GM19397 (cell line): ENCODE measurements around the gene HSD17B11.
"Not testable (repeated sequence)": the region's sequence is repeated elsewhere in the genome, so short reads cannot be mapped to it uniquely, and the experiment has no call there.

Experiments used
- ATAC-seq: cut with Tn5 transposase; IDR thresholded peaks from one replicate; pipeline ENCODE4 v1.9.1; 2021; ENCODE audit warnings: mild to moderate bottlenecking, moderate library complexity; ENCODE audit not compliant: unreplicated experiment

The HSD17B11 gene

DNA sequence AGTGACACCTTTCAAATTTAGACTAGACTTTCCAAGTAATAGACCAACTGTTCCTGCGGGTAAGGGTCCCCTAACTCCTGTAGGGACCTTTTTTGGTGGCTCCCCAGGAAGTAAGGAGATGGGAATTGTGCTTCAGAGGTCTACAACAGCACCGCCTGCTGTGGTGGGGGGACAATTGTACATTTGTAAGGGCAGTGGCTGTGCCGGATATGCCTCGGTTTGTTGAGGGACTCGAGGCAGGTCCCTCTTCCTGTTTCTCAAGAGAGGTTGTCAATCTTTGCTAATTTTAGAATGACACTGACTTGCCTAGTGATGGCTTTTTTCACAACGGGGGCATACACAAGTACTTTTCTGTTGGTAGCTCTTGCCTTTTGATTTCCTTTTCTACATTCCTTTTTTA lies 15.5 kb upstream of the HSD17B11 start:
- ATAC-seq, result peak; percentile 58

DNA sequence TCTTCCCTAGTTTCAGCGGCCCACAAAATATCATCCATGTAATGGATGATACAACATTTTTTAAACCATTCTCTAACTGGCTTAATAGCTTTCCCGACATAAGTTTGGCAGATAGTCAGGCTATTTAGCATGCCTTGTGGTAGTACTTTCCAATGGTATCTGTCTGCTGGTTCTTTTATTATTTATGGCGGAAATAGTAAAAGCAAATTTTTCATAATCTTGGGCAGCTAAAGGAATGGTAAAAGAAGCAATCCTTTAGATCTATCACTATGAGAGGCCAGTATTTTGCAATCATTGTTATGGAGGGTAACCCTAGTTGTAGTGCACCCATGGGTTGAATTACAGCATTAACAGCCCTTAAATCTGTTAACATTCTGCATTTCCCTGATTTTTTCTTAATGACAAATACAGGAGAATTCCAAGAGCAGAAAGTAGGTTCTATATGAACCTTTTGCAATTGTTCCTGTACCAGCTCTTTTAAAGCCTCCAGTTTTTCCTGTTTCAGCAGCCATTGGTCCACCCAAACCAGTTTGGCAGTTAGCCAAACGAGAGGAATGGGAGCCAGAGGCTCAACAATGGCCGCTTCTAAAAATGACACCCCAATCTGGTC lies 14.3 kb upstream of the HSD17B11 start:
- no peak for ATAC-seq

DNA sequence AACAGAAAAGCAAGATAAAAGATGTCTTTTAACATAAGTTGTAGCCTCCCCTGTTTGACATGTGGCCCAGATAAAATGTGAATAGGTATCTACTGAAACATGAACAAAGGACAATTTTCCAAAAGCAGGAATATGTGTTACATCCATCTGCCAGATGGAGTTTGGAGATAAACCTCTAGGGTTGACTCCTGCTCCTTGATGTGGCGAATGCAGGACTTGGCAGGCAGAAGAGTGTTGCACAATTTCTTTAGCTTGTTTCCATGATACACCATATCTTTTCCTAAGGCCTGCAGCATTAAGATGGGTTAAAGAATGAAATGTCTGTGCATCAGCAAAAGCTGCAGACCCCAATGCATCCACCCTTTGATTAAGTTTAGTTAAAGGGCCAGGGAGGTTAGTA lies 12.7 kb upstream of the HSD17B11 start:
- not testable (repeated sequence) for ATAC-seq

DNA sequence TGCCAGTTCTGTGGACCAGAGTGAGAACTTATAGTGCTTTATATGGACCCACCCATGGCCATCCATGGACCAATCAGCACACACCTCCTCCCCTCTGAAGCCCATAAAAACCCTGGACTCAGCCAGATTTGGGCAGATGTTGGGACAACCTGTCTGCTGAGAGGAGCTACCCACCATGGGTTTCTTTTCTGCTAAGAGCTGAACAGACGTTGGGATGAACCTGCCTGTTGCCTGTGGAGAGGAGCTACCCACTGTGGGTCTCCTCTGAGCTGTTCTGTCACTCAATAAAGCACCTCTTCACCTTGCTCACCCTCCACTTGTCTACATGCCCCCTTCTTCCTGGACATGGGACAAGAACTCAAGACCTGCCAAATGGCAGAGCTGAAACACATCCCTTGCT lies 9.0 kb upstream of the HSD17B11 start:
- no peak for ATAC-seq

DNA sequence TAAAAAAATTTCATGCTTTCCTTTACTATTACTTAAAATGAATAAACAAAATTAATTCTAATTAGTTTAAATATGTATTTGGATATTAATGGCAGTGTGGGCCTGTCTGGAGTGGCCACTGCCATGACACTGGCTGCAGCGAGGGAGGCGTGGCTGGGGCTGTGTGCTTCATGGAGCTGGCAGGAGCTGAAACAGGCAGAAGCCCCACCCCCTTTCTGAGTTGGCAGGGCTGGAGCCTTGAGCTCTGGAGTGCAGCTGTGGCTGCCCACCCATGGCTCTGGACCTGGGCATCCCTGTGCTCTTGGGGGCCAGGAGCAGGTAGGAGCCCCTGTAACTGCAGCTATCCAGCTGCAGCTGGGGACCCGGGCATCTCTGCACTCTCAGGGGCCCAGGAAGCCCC lies 8.2 kb upstream of the HSD17B11 start:
- ATAC-seq, result no peak

DNA sequence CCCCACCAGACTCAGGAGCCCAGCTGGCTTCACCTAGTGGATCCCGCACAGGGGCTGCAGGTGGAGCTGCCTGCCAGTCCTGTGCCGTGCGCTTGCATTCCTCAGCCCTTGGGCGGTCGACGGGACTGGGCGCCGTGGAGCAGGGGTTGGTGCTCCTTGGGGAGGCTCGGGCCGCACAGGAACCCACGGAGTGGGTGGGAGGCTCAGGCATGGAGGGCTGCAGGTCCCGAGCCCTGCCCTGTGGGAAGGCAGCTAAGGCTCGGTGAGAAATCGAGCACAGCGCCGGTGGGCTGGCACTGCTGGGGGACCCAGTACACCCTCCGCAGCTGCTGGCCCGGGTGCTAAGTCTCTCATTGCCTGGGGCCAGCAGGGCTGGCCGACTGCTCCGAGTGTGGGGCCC lies 4.9 kb upstream of the HSD17B11 start:
- ATAC-seq, result not testable (repeated sequence)

DNA sequence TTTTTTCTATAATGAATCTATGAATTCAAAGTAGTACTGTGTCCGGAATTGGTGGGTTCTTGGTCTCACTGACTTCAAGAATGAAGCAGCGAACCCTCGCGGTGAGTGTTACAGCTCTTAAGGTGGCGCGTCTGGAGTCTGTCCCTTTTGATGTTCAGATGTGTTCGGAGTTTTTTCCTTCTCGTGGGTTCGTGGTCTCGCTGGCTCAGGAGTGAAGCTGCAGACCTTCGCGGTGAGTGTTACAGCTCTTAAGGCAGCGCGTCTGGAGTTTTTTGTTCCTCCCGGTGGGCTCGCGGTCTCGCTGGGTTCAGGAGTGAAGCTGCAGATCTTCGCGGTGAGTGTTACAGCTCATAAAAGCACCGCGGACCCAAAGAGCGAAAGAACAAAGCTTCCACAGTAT lies 4.1 kb upstream of the HSD17B11 start:
- not testable (repeated sequence) for ATAC-seq

DNA sequence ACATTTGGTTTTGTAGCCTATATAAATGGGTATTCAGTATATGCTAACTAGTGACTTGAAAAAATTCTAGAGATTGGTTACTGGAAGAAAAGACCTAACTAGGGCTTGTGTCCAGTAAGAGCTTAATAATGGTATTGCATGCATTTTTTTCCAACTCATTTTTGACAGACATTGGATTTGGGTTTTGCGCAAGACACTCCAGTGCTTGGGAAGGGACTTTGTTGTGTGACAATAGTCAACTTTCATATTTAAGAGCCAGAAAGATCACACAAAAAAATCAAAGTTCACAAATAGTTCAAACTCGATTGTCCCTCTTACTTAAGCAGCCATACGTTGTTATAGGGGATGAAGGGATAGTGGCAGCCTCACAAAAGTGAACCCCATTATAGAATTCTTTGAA lies 1.2 kb upstream of the HSD17B11 start:
- no peak for ATAC-seq

DNA sequence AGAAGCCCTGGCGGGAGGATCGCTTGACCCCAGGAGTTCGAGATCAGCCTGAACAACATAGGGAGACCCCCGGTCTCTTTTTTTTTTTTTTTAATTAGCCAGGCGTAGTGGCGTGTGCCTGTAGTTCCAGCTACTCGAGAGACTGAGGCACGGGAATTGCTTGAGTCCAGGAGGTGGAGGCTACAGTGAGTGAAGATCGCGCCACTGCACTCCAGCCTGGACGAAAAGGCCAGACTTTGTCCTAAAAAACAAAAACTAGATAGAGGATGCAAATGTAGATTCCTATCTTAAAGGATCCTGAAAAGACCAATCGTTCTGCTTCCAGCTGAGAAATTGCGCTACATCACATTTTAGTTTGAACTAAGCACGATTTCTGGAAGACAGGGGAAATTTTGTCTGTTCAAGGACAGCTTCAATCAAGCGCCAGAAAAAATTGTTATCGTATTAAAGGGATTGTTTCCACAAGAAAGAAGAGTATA lies 627 bp upstream of the HSD17B11 start:
- ATAC-seq, result peak; percentile 5

DNA sequence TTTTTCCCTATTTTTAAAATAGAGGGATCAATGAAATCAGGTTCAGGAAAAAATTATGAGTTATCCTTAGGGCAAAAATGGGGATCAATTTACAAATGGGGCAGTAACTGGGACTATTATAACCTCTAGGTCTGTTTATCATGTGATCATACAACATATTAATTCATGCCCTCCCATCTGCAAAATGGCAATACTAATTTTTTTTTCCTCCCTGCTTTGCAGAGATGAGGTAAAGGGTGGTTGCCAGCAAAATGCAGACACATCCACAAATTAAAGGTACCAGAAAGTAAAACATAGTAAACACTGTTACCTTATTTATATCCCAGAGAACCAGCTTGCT lies 467 bp downstream of the HSD17B11 start:
- no peak for ATAC-seq

DNA sequence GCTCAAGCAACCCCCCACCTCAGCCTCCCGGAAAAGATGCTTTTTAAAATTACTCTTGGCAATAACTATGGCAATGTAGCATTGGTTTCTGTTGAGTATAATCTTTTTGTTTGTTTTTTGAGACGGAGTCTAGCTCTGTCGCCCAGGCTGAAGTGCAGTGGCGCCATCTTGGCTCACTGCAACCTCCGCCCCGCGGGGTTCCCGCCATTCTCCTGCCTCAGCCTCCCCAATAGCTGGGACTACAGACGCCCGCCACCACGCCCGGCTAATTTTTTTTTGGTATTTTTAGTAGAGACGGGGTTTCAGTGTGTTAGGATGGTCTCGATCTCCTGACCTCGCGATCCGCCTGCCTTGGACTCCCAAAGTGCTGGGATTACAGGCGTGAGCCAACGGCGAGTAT lies 933 bp downstream of the HSD17B11 start:
- ATAC-seq, result not testable (repeated sequence)

DNA sequence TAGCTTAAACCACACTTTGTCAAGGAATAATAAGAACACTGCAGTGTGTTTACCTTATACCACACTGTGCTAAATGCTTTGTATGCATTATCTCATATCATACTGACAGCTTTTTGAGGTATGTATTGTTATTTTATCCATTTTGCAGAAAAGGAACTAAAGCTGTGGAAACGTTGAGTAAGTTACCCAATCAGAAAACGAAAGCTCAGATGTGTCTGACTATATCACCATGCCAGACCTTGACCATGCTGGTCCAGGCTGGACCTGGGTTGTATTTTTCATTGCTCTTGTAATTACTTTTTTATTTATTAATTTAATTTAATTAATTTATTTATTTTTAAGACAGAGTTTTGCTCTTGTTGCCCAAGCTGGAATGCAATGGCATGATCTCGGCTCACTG lies 2.1 kb downstream of the HSD17B11 start:
- no peak for ATAC-seq

DNA sequence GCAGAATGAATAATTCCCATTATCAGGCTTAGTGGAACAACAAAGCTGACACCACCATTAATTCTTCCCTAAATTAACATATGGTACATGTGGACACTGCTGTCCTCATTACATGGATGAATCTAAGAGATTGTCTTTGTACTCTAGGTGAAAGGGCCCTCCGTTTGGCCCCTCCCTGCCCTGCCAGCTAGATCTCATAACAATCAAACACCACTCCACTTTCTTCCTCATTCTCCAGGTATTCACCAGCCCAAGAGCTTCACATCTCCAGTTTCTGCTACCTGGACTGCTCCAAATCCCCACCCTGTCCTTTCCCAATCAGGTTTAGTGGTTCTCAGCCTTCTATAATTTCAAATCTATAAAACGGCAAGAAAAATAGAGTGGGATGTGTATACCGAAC lies 3.8 kb downstream of the HSD17B11 start:
- ATAC-seq, result no peak

DNA sequence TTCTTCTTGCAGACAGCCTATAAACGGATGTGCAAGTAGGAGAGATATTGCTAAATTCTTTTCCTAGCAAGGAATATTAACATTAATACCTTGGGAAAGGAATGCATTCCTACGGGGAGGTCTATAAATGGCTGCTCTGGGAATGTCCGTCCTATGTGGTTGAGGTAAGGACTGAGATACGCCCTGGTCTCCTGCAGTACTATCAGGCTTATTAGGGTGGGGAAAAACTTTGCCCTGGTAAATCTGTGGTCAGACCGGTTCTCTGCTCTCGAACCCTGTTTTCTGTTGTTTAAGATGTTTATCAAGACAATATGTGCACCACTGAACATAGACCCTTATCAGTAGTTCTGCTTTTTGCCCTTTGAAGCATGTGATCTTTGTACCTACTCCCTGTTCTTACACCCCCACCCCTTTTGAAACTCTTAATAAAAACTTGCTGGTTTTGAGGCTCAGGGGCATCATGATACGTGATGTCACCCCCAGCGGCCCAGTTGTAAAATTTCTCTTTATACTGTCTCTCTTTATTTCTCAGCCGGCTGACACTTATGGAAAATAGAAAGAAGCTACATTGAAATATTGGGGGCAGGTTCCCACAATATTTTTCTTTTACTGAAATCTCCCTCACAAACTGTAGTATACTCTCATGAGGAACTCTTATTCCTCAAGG lies 6.4 kb downstream of the HSD17B11 start:
- not testable (repeated sequence) for ATAC-seq

DNA sequence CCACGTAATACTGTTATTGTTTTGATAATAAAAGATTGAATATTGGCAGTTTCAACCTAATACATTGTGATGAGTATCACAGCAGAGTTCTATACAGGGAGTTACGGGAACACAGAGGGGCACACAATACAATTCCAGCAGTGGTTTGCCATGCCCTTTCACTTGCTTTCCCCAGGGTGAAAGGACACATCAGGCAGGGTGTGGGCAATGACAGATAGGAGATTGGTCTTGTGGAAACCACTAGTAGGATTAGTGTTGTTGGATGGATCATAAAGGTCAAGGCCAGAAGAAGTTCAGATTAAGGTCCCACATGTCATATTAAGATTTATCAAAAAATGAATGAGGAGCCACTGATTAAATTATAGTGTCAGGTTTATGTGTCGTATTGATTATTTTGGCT lies 8.1 kb downstream of the HSD17B11 start:
- ATAC-seq, result no peak

DNA sequence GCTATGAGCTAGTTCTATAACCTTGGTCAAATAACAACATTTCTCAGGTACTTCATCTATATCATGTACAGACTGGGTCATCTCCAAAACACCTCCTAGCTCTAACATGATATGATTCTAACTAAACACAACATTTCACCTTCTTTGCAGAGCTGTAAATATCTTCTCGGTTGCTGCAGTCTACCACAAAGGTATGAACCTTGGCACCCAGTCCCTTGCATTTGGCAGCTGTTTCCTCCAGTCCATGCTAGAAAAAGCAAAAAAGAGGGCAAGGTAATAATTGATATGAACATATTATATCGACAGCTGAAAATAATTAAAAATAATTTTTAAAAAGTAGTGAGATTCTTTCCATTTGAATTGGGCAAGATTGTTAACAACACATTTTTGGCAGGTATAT lies 8.9 kb downstream of the HSD17B11 start:
- ATAC-seq, result no peak

DNA sequence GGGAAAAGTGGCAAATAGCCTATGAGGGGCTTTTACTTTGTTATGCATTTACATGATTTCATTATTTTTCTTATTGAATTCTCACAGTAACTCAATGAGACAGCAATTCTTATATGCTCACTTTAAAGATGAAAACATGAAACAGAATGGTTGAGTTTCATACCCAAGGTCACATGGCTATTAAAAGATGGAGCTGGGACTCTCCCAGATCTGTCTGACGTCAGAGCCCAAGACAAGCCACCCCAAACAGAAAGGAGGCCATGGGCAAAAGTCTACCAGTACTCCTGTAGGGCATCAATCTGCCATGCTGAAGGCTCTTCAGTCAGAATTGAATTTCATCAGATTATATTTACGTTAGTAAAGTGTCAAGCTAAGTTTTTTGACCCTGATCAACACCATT lies 13.2 kb downstream of the HSD17B11 start:
- ATAC-seq, result no peak

DNA sequence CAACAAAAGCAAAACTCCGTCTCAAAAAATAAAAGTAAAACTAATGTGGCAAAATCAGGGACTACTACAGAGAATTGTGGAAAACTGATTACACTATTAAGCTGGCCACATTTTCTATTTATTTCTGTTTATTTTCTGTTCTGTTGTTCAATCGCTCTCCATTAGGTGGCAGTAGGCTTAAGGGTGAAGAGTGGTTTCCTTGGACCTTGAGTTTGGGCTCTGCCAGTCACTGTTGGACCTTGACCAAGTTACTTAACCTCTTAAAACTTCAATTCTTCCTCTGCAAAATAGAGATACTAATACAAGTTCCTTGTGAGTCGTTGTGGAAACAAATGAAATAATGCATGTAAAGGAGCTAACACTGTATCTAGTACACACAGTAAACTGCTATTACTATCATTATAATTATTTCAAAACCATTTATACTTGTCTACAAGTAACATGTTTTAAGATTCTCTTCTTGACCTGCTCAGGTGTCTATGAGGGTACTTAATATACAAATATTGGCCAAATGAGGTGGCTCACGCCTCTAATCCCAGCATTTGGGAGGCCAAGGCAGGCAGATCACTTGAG lies 15.2 kb downstream of the HSD17B11 start:
- no peak for ATAC-seq

DNA sequence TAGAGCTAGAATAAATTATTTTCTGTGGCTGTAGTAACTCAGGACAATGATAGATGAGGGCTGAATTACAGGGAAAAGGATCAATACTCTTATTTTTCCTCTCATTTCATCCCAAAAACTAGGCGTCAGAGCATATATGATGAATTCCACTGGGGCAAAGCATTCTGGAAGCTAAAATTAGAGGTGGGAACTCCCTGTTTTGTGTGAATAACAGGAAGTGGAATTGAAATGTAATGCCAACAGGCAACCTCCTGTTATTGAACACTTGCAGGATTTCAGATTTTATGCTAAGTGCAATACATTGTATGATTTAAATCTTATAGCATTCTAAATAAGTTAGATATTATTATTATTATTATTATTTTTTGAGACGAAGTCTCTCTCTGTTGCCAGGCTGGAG lies 20.9 kb downstream of the HSD17B11 start:
- no peak for ATAC-seq

DNA sequence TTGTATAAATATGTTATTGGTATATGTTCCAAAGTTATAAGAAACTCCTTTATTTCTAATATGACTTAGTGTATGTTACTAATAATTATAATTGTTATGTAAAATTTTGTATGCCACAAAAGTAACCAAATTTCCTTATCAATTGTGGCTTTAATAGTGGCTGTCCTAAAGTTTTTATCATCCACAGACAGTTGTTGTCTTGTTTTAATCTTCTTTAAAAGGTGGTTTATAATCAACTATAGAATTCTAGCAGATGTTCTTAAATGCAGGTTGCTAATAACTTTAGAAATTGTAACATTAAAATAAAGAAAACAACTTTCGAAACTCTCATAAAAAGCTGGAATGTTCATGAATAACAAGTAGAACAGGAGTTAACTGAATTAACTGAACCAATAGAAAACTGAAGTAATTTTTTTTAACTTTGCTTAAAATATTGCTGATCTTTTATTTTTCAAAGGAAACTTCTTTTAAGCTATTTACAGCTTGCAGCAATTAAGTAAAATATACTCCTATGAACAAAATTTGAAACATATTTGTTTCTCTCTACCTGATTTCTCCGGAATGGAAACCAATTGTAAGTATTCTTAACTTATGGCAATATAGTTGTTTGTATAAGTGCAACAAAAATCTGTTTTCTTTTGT lies 24.3 kb downstream of the HSD17B11 start:
- ATAC-seq, result no peak

DNA sequence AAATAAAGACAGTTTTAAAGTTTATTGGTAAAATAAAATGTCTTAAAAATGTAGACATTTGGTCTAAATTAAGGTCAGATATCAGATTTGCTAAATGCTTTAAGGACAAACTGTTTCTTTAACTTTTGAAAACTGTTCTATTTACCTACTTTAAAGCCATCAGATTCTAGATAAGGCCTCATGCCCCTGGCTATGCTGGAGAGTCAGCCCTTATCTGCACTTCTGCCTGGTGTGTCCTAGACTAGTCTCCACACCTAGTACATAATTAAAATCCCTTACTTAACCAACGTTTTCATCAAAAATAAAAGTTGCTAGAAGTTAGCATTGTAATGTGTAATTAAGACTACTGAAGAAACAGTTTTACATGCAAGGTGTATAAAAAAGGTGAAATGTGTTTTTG lies 25.6 kb downstream of the HSD17B11 start:
- no peak for ATAC-seq

DNA sequence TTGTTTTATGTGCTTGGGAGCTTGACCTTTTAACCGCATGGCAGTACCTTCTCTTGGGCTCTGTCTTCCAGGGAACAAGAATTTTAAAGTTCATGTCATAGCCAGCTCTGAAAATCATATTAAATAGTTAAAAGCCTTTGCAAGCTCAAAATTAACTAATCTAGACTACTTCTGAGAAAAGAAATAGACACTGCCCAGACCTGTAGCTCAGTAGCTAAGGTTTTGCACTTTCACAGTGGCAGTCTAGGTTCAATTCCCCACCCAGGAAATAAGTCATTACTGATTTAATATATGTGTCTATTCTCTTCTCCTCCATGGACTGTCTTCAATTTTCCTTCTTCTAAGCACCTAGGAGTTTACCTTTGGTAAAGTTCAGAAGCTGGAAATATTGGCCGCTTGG lies 27.4 kb downstream of the HSD17B11 start:
- ATAC-seq, result no peak
